ENCODE results near the gene GABBR2.

DNA sequence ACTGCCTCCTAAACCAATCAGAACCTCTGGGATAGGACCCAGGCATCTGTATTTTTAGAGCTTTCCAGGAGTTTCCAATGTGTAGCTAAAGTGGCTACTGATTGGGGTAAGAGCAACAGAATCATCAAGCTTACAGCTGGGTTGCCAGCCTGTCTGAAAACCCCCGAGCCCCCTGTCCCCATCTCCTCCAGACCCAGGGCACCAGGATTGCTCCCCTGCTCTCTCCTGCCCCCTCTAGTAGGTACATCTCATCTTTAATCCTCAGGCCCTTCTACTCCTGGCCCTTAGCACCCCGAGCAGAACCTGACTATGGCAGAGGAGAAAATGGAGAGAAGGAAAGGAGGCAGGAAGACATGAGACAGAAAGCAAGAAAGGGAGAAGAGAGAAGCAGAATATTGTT is 204.9 kb downstream of the GABBR2 start:
- TF ChIP-seq POLR2AphosphoS5 (IDR thresholded peaks at IDR 0.05; ENCODE audit: control insufficient read depth, insufficient read depth, low read depth, low read length): no peak
- TF ChIP-seq, protein P1, sequence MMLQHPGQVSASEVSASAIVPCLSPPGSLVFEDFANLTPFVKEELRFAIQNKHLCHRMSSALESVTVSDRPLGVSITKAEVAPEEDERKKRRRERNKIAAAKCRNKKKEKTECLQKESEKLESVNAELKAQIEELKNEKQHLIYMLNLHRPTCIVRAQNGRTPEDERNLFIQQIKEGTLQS (IDR thresholded peaks at IDR 0.05): no peak
- TF ChIP-seq, protein P1 (CRISPR knock-in tag; conservative IDR thresholded peaks at IDR 0.05): no peak
- TF ChIP-seq NR3C1 (CRISPR knock-in tag; IDR thresholded peaks at IDR 0.05): no peak
- TF ChIP-seq, protein P2, sequence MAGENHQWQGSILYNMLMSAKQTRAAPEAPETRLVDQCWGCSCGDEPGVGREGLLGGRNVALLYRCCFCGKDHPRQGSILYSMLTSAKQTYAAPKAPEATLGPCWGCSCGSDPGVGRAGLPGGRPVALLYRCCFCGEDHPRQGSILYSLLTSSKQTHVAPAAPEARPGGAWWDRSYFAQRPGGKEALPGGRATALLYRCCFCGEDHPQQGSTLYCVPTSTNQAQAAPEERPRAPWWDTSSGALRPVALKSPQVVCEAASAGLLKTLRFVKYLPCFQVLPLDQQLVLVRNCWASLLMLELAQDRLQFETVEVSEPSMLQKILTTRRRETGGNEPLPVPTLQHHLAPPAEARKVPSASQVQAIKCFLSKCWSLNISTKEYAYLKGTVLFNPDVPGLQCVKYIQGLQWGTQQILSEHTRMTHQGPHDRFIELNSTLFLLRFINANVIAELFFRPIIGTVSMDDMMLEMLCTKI (IDR thresholded peaks at IDR 0.05; ENCODE audit: partially characterized antibody): no peak
- no peak for TF ChIP-seq NFE2L1 (tag; IDR thresholded peaks at IDR 0.05; ENCODE audit: borderline replicate concordance, low read depth)
- TF ChIP-seq, protein P3, sequence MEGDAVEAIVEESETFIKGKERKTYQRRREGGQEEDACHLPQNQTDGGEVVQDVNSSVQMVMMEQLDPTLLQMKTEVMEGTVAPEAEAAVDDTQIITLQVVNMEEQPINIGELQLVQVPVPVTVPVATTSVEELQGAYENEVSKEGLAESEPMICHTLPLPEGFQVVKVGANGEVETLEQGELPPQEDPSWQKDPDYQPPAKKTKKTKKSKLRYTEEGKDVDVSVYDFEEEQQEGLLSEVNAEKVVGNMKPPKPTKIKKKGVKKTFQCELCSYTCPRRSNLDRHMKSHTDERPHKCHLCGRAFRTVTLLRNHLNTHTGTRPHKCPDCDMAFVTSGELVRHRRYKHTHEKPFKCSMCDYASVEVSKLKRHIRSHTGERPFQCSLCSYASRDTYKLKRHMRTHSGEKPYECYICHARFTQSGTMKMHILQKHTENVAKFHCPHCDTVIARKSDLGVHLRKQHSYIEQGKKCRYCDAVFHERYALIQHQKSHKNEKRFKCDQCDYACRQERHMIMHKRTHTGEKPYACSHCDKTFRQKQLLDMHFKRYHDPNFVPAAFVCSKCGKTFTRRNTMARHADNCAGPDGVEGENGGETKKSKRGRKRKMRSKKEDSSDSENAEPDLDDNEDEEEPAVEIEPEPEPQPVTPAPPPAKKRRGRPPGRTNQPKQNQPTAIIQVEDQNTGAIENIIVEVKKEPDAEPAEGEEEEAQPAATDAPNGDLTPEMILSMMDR (IDR thresholded peaks at IDR 0.05 in 2 of 3, conservative IDR thresholded peaks at IDR 0.05 in 1 of 3; ENCODE audit: insufficient read depth in 2 of 3, low read depth in 1 of 3, low read length in 3 of 3): no peak
- TF ChIP-seq ZNF24 (IDR thresholded peaks at IDR 0.05): no peak
- TF ChIP-seq, protein P4, sequence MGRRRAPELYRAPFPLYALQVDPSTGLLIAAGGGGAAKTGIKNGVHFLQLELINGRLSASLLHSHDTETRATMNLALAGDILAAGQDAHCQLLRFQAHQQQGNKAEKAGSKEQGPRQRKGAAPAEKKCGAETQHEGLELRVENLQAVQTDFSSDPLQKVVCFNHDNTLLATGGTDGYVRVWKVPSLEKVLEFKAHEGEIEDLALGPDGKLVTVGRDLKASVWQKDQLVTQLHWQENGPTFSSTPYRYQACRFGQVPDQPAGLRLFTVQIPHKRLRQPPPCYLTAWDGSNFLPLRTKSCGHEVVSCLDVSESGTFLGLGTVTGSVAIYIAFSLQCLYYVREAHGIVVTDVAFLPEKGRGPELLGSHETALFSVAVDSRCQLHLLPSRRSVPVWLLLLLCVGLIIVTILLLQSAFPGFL (CRISPR knock-in tag; IDR thresholded peaks at IDR 0.05): no peak
- TF ChIP-seq ZNF23 (CRISPR knock-in tag; IDR thresholded peaks at IDR 0.05): no peak
- TF ChIP-seq WHSC1 (IDR thresholded peaks at IDR 0.05; ENCODE audit: low read length): no peak
- no peak for TF ChIP-seq REST (IDR thresholded peaks at IDR 0.05; ENCODE audit: borderline replicate concordance)
- TF ChIP-seq REST (CRISPR knock-in tag; IDR thresholded peaks at IDR 0.05; ENCODE audit: low read depth): no peak

Measured in K562 (cell line).